ENCODE measurements around the gene SETD3.

GRCh38 chr14:99447739-99448138 is 32.9 kb downstream of the SETD3 start:
- TF ChIP-seq POLR2A (IDR thresholded peaks at IDR 0.05) = no peak
- TF ChIP-seq CTCF (IDR thresholded peaks at IDR 0.05) = no peak

Data from ovary (tissue), 3 donors.